COLO668 (cell line): ENCODE measurements around the gene GPR176.
A peak's percentile ranks its signal among the peaks of the same experiment; 100 is the strongest.

Experiments used
- DNase-seq: peaks from one replicate; lab custom pipeline; 2025; ENCODE audit not compliant: unreplicated experiment; lab: John Stamatoyannopoulos, UW

Gene GPR176

GRCh38 chr15:39785841-39786240 lies 134.2 kb downstream of the GPR176 start:
- no peak for DNase-seq

GRCh38 chr15:39785139-39785538 lies 134.9 kb downstream of the GPR176 start:
- peak; percentile 38 for DNase-seq

- no peak for DNase-seq
Observed at GRCh38 chr15:39784638-39785037, 135.4 kb downstream of the GPR176 start.

- DNase-seq, result no peak
Observed at GRCh38 chr15:39784125-39784524, 135.9 kb downstream of the GPR176 start.

- no peak for DNase-seq
Observed at GRCh38 chr15:39783244-39783820, 136.7 kb downstream of the GPR176 start.

- DNase-seq, result peak; percentile 94
Observed at GRCh38 chr15:39782441-39783138, 137.5 kb downstream of the GPR176 start, which contains the start of gene FSIP1. Gene FSIP1, minus strand, starts transcription at chr15:39782841. Its CDS starts 6,317 bp downstream, at chr15:39776524.

GRCh38 chr15:39781967-39782302 lies 138.1 kb downstream of the GPR176 start:
- DNase-seq, result no peak

GRCh38 chr15:39781147-39781966 lies 138.7 kb downstream of the GPR176 start:
- DNase-seq, result no peak

GRCh38 chr15:39778021-39778420 lies 142.0 kb downstream of the GPR176 start:
- no peak for DNase-seq

GRCh38 chr15:39777496-39777895 lies 142.6 kb downstream of the GPR176 start:
- DNase-seq, result no peak

GRCh38 chr15:39776068-39776467 lies 144.0 kb downstream of the GPR176 start:
- DNase-seq, result no peak

GRCh38 chr15:39774688-39775267 lies 145.3 kb downstream of the GPR176 start:
- no peak for DNase-seq

GRCh38 chr15:39770748-39771689 lies 149.0 kb downstream of the GPR176 start:
- DNase-seq, result no peak

GRCh38 chr15:39767921-39768320 lies 152.1 kb downstream of the GPR176 start:
- DNase-seq, result no peak

- DNase-seq, result no peak
Observed at GRCh38 chr15:39761006-39761405, 159.1 kb downstream of the GPR176 start.

GRCh38 chr15:39756806-39757522 lies 163.1 kb downstream of the GPR176 start:
- DNase-seq, result no peak

GRCh38 chr15:39752991-39753390 lies 167.1 kb downstream of the GPR176 start:
- no peak for DNase-seq

- DNase-seq, result no peak
Observed at GRCh38 chr15:39752246-39752645, 167.8 kb downstream of the GPR176 start.
